ENCODE results near the gene F5.

F5 gene

DNA sequence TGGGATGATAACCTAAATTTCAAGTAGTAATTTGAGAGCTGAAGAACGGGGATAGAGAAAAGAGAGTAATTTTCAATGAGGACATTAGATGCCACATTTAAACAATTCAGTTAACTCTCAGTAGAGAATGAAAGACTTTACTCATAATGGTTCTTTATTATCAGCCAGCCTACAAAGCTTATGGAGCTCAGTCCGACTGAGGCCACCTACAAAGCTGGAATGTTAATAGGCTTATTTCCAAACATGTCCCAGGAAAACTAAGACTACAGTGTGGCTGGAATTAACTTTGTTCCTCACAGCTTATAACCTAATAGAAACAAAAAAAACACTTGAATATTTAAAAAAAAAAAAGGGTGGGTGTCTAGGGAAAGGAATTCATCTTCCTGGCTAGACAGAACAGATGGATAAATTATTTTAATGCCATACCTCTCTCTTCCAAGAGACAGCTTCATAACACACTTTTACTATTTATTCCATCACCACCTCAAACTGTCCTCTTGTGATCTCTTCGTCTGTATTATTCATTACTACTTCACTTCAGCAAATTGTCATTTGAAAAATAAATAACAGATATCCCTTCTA lies 110.4 kb downstream of the F5 start:
- DNase-seq = no peak

DNA sequence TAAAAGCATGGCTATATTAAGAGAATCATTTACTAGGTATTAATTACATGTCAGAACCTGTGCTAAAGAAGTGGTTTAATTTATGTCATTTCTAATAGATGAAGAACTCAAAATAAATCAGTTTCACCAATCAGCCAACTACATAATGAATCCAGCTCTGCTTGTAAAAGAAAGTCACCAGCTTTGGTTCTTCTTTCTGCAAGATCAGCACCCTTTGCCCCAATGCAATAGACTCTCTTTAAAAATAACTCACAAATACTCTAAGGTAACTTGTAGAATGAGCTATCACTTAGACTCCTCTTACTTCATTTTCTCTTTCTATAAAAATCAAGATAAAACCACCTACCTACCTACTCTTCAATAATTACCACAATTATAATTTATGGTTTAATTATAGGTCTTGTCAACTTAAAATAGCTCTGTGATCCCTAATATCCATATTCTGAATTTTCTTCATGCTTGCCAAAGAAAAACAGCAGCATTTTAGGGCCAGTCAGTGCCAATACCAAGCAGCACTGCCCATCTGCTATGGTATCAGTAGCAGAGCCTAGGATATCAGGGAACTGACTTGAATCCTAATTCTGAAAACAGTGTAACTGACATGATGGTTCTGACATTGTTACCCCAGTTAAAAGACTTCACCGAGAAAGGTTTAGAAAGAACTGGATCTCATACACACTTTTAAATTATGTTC lies 111.8 kb downstream of the F5 start:
- no peak for DNase-seq

DNA sequence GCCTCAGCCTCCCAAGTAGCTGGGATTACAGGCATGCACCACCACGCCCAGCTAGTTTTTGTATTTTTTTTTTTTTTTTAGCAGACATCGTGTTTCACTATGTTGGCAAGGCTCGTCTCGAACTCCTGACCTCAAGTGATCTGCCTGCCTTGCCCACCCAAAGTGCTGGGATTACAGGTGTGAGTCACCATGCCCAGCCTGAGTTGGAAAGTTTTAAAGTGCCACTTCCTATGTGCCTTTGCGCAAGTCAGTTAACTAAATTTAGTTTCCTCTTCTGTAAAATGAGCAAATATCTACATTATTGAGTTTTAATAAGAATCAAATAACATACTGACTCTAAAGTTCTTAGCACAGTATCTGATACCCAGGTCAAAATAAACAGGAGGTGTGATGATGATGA lies 112.9 kb downstream of the F5 start:
- DNase-seq = no peak

DNA sequence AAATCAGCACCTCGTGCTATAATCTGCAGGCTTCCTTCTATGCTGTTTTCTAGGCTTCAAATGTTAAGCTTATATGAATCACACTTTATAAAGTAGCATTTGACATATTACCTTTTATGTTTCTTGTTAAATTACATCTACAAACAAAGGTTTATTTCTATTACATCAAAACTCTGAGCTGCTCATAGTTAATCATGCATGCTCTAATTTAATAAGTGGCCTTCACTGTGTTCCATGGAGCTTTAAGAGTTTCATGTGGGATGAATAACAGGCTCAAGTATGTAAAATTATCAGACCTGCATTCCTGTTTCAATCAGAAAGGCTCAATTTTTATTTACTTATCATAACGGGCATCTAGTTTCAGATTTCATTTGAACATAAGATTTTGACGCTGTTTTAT lies 113.5 kb downstream of the F5 start:
- DNase-seq = no peak

DNA sequence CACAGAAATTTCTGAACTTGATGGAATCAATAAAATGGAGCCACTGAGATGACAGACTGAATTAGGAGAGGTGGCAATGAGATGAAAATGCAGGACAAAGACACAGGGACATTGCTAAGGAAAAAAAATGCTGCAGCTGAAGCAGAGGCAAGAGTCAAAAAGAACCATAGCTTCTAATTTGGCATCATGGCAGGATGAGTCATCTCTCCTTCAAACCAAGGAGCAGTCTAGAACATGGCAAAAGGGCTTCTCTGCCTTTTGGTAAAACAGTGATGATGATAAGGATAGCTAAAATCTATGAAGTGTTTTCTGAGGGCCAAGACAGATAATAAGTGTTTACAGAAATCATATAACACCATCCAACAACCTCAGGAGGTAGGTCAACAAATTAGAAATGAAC lies 117.3 kb downstream of the F5 start:
- no peak for DNase-seq

DNA sequence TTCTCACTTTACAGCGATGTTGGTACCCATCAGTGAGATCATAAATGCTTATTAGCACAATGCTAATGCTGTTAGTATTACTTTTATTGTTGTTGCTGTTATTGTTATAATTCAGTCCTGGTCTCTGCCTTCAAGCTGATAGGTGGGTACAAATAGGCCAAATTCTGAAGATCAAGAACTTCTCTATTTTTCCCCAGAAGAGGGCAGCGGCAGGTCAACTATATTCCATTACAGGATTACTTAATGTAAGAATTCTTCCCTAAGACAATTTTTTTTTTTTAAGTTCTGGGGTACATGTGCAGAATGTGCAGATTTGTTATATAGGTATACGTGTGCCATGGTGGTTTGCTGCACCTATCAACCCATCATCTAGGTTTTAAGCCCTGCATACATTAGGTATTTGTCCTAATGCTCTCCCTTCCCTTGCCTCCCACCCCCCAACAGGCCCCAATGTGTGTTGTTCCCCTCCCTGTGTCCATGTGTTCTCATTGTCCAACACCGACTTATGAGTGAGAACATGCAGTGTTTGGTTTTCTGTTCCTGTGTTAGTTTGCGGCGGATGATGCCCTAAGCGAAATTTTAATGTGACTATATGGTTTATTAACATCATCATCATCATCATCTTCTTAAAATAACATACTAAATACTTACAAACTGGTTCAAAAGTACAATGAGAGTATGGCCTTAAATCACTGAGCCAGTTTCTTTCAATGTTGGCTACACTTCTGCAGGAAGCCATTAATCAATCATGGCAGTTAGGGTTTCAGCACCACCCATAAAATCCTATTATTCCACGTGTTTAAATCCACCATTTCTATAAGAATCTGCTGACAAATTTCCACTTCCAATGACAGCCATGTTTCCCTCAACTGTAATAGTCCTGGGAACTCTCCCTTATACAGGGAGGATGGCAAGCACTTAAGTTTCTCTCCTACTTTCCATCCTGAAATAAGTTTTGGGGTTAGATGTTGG lies 119.7 kb downstream of the F5 start:
- DNase-seq = peak; percentile 22

DNA sequence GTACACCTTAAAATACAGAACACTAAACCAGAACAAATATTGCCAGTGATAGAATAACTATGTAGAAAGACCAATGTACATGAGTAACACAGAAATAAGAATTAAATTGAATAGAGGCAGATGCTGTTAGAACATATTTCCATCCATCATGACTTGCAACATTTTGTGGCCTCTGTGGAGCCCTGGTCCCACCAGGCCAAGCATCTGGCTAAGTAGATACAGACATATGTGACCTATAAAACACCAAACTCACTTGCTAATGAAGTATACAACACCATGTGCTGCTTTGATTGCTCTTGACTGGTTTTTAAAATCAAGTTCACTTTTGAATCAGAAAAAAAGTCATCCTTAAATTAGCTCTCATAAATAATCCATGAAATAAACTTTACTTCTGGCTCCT lies 121.0 kb downstream of the F5 start:
- DNase-seq = no peak

All from kidney glomerular epithelial cell (primary cell).